HT1080 (cell line): ENCODE measurements around the gene SERPINB1. TPM values are rescaled to one million over a fixed set of nuclear protein-coding genes. Genes with fewer than 3 reads are reported as not detected.
"Not testable (repeated sequence)": the region's sequence is repeated elsewhere in the genome, so short reads cannot be mapped to it uniquely, and the experiment has no call there.

Experiments used
- DNase-seq: peaks from one replicate; pipeline ENCODE4 v3.0.0-alpha.2; 2015; ENCODE audit warnings: low read depth
- total RNA-seq: library from RNA; depleted of rRNA; stranded (reverse); fragments of >200 nt; shearing (Covaris generic); gene quantifications from 2 replicates; pipeline ENCODE4 v1.2.3, GENCODE V29; 2014

SERPINB1 gene
- total RNA-seq, 1 experiment from 2014 or later = 1.4 TPM

GRCh38 chr6:2818593-2818992 is 23.1 kb downstream of the SERPINB1 start:
- DNase-seq = peak; percentile 29

DNA sequence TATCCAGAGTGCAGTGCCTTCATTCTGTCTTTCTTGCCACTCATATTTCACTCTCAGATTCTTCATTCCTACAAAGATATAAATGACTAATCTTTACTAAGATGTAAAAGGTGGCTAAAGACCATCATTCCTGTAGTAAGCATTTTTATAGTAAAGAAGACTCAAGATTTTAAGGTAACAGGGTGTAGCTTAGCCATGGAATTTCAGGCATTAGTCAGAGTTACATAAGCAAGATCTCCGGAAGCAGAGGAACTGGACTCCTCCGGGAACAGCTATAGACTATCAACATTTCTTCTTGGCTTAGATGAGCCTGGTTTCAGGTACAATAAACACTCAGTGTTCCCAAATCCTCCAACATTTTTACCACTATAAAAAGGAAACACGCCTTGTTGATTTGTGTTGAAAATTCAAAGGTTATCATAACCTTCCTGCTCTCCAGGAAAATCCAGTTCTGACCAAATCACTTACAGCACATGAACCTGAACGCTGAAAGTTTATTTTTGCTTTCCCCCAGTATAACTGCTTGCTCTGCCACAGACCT is 23.7 kb downstream of the SERPINB1 start:
- peak; percentile 64 for DNase-seq

GRCh38 chr6:2816158-2816557 is 25.5 kb downstream of the SERPINB1 start:
- no peak for DNase-seq

DNA sequence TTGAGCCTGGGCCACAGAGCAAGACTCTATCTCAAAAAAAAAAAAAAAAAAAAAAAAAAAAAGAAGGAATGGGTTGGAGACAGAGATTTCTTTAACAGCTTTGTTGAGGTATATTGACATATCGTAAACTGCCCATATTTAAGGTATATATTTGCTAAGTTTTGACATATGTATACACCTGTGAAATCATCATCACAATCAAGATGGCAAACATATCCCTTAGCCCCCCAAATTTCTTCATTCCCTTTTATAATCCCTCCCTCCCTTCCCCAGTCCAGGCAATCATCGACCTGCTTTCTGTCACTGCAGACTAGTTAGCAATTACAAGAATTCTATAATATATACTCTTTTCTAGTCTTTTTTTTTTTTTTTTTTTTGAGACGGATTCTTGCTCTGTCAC is 29.0 kb downstream of the SERPINB1 start:
- DNase-seq = no peak

DNA sequence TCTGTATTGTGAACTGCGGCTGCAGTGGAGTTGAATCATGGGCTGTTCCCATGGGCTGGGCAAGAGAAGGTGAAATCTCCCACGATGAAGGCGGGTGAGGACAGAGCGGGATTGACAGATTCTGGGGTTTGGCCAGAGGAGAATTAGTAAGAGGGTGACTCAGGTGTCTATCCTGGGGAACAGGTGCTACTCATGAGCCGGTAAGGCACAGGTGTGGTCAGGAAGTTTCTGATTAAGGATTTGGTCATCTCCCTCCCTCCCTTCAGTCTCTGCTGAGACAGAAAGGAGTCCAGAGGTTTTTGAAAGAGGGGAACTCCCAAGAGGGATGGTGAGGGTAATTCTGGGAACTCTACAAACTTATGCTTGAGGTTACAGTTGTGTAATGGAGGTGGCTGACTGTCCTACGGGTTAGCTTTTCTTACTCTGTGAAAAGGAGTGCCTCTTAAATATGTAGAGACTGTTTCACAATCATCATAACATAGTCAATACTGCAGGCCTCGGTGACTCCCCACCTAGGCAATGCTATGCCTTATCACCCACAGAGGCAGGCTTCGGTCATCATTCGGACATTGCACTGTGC is 31.5 kb downstream of the SERPINB1 start:
- DNase-seq = peak; percentile 27

DNA sequence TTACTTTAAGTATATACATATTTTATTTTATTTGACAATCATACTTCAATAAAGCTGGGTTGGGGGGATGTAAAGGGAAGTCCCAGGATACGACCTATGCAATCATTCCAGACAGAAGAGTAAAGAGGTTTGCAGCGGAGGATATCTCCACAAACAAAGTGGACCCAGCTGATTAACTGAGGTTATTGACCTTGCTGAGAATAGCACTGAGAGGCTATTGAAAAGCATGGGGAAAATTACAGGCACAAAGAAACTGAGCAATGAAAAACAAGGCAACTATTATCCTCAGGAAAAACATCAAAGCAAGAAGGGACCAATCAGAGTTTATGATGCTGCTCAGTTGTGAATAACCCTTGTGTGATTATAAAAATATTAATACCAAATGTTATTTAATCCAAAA is 32.6 kb downstream of the SERPINB1 start:
- DNase-seq = no peak

GRCh38 chr6:2807342-2808090 is 34.1 kb downstream of the SERPINB1 start:
- no peak for DNase-seq

- no peak for DNase-seq
These were observed 35.0 kb downstream of the SERPINB1 start for GRCh38 chr6:2806644-2807043.

GRCh38 chr6:2805031-2805430 is 36.6 kb downstream of the SERPINB1 start:
- DNase-seq = no peak

DNA sequence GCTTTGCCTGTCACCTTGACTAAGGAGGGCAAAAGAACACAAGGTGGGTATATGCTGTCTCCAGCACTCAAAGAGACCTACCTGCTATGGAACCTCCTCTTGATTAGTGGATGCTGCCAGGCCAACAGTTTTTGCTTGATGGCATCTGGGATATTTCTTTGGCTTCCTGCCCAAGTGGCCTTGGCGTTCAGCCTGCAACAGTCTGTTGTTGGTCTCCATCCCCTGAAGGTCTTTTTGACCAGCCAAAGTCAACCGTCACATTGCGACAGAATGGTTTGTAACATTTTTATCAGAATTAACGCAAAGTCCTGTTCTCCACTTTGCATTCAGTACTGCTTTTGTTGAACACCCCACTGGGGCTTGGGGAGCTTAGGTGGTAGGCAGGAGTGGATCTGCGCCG is 37.1 kb downstream of the SERPINB1 start:
- DNase-seq = no peak

GRCh38 chr6:2803731-2804429 is 37.8 kb downstream of the SERPINB1 start:
- DNase-seq = no peak

DNA sequence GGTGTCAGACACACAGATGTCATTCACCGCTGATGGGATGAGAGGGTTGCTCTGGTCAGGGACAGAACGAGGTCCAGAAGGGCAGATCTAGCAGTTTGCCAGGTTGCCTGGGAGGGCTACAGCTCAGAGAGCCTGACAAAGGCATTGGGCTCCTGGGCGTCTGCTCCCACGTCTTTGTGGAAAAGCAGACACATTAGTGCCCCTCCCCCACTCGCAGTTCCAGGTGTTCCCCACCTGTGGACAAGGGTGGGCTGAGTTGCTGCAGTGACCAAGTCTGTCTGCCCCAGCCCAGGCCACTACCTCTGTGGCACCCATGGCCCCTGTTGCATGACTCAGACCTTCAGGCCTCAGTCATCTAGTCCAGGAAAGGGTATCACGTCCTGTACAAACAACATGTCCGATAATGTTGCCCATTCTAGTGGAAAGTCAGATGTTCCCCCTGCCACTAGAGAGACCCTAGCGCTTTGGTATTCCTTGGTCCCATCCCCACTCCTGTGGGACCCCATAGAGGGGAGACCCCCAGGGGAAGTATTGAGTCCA is 39.1 kb downstream of the SERPINB1 start:
- DNase-seq = no peak

- not testable (repeated sequence) for DNase-seq
These were observed 40.0 kb downstream of the SERPINB1 start for GRCh38 chr6:2801687-2802086.

GRCh38 chr6:2800552-2801316 is 40.9 kb downstream of the SERPINB1 start:
- DNase-seq = no peak

GRCh38 chr6:2799936-2800527 is 41.6 kb downstream of the SERPINB1 start:
- no peak for DNase-seq

- DNase-seq = no peak
These were observed 43.0 kb downstream of the SERPINB1 start for GRCh38 chr6:2798586-2799134.

DNA sequence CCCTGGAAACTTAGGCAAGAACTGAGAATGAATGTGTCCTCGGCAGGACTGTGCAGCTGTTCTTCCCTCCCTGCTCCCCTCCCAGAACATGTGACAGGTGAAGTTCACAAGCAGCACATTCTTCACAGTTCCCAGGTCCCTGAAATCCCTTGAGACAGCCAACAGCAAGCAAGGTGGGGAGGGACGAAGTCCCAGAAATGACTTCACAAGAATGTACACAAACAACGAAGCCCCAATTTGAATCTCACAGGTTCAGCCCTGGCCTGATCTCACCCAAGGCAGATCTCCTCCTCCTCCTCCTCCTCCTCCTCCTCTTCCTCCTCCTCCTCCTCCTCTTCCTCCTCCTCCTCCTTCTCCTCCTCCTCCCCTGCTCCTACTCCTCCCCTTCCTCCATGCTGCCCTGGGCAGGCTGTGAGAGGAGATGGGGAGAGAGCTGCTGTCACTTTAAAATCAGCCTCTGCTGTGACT is 44.1 kb downstream of the SERPINB1 start:
- no peak for DNase-seq

- no peak for DNase-seq
These were observed 44.8 kb downstream of the SERPINB1 start for GRCh38 chr6:2796861-2797260.

DNA sequence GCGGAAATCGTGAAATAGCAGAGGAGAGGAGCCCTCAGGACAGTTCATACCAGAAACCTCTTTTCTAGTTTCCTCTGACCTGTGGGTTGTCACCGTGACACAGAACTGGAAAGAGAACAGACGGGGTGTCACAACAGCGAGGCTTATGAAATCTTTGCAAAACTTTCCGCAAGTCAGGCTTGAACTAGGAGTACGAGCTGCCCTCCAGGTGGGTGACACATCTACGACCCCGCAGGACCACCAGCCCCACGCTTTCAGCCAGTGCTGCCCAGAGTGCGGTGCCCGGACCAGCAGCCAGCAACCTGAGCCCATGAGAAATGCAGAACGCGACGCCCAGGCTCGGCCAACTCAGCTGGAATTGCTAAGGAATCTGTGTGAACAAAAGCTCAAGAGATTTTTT is 45.7 kb downstream of the SERPINB1 start:
- DNase-seq = no peak

DNA sequence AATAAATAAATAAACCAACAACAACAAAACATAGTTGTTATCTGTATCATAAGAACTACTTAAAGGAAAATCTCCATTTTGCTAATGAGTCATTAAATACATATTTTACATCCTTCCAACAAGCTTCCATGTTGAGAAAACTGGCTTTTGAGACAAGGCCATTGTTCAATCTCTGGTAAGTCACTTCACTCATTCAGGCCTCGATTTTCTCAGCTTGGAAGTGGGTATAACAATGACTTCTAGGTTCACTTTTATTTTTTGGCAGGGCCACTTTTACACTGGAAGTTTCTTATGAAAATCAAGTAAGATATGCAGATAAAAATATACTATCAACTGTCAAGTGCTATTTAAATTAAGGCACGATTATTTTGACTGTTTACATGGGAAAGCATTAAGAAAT is 46.5 kb downstream of the SERPINB1 start:
- DNase-seq = no peak
